GM12878 (cell line): ENCODE results near the gene FDX2. TPM values are rescaled to one million over a fixed set of nuclear protein-coding genes. Genes with fewer than 3 reads are reported as not detected.

Source experiments
- ATAC-seq: fragments of 200-7000 bp; cut with Tn5 transposase; 3 replicates; pipeline ENCODE4 v1.9.1; 2020; ENCODE audit warnings: mild to moderate bottlenecking, moderate library complexity
- BruUV-seq: library from RNA; stranded (reverse); fragments of 400-500 nt; replicated peaks from 2 replicates; lab custom pipeline; 2021; lab: Mats Ljungman, UMichigan
- CTCF ChIA-PET: fragments of 300-600 bp; sonication (Branson Sonifier 250); formaldehyde crosslinking; extraction: SDS; loops from one replicate; lab custom pipeline; 2021; ENCODE audit warnings: inconsistent platforms; lab: Yijun Ruan, JAX
- POLR2A ChIA-PET: fragments of 350-600 bp; formaldehyde crosslinking; extraction: SDS; loops from one replicate; lab custom pipeline; 2021; ENCODE audit warnings: inconsistent platforms; lab: Charles Lee
- RAD21 ChIA-PET: fragments of 300-600 bp; sonication (Branson Sonifier 250); formaldehyde crosslinking; loops from one replicate; lab custom pipeline; 2023; ENCODE audit warnings: antibody characterized with exemption; ENCODE audit not compliant: unreplicated experiment; lab: Charles Lee
- SMC1A ChIA-PET: fragments of 300-600 bp; sonication (Branson Sonifier 250); formaldehyde crosslinking; loops from one replicate; lab custom pipeline; 2023; ENCODE audit not compliant: unreplicated experiment, uncharacterized antibody; lab: Charles Lee
- DNase-seq: peaks from one replicate; pipeline ENCODE4 v3.0.0-alpha.2; 2011; ENCODE audit warnings: low read depth, low spot score
- FAIRE-seq: peaks from 3 replicates; lab custom pipeline; 2011; peaks lifted over from hg19 to GRCh38; lab: Jason Lieb, UNC
- H2AFZ ChIP-seq: 2 replicates; pipeline ENCODE4 v1.6.0; 2011; ENCODE audit warnings: low read depth, low read length, control low read depth; ENCODE audit not compliant: control insufficient read depth
- H3K27ac ChIP-seq: 2 replicates; pipeline ENCODE4 v1.5.1; 2011; ENCODE audit warnings: control low read depth; ENCODE audit not compliant: control insufficient read depth, insufficient read depth
- H3K27me3 ChIP-seq, 2 experiments: replicated peaks in 1 of 2; 2 replicates each; pipeline versions ENCODE4 v1.6.0 to v1.6.1; 2011; ENCODE audit warnings: low read length in 1 of 2; ENCODE audit not compliant: control insufficient read depth in 2 of 2, insufficient read depth in 2 of 2
- H3K36me3 ChIP-seq, 2 experiments: 2 replicates each; pipeline ENCODE4 v1.5.1; 2011; ENCODE audit warnings: low read length in 1 of 2; ENCODE audit not compliant: control insufficient read depth in 2 of 2, insufficient read depth in 2 of 2
- H3K4me1 ChIP-seq: 2 replicates; pipeline ENCODE4 v1.6.1; 2011; ENCODE audit warnings: mild to moderate bottlenecking, low read length, moderate library complexity, mixed read lengths; ENCODE audit not compliant: control insufficient read depth, insufficient read depth
- H3K4me2 ChIP-seq: 2 replicates; pipeline ENCODE4 v1.6.0; 2011; ENCODE audit warnings: control low read depth; ENCODE audit not compliant: control insufficient read depth, insufficient read depth
- H3K4me3 ChIP-seq: fragments of 200-600 bp; sonication (generic); 2 replicates; pipeline ENCODE4 v1.5.1; 2016
- H3K79me2 ChIP-seq: 2 replicates; pipeline ENCODE4 v1.6.0; 2011; ENCODE audit warnings: low read length; ENCODE audit not compliant: control insufficient read depth, insufficient read depth
- H3K9ac ChIP-seq: 2 replicates; pipeline ENCODE4 v1.8.0; 2011; ENCODE audit warnings: low read length, control low read depth, mixed read lengths; ENCODE audit not compliant: control insufficient read depth, insufficient read depth
- H3K9me3 ChIP-seq: replicated peaks from 3 replicates; pipeline ENCODE4 v1.5.1; 2011; ENCODE audit warnings: mild to moderate bottlenecking, low read length; ENCODE audit not compliant: control insufficient read depth, insufficient read depth
- H4K20me1 ChIP-seq: 2 replicates; pipeline ENCODE4 v1.6.0; 2011; ENCODE audit not compliant: control insufficient read depth, insufficient read depth
- CHD4 ChIP-seq: fragments of 200-600 bp; sonication (generic); IDR thresholded peaks from 2 replicates; pipeline ENCODE4 v1.6.1; 2016; ENCODE audit warnings: mild to moderate bottlenecking
- EGR1 ChIP-seq, 2 experiments: IDR thresholded peaks; 1 replicate in 1 of 2; 2 replicates in 1 of 2; pipeline ENCODE4 v1.6.1; 2011 to 2012; ENCODE audit warnings: low read depth in 2 of 2, low read length in 2 of 2, borderline replicate concordance in 1 of 2, mild to moderate bottlenecking in 1 of 2, moderate library complexity in 1 of 2
- IRF5 ChIP-seq: fragments of 450-650 bp; IDR thresholded peaks from 2 replicates; pipeline ENCODE4 v1.6.1; 2017; ENCODE audit warnings: borderline replicate concordance
- KAT2A ChIP-seq: conservative IDR thresholded peaks from 2 replicates; pipeline ENCODE4 v1.6.1; 2011; ENCODE audit warnings: low read depth, low read length; ENCODE audit not compliant: control insufficient read depth
- LARP7 ChIP-seq: fragments of 450-650 bp; IDR thresholded peaks from 2 replicates; pipeline ENCODE4 v1.6.1; 2017; ENCODE audit warnings: mild to moderate bottlenecking
- NFYA ChIP-seq: IDR thresholded peaks from 2 replicates; pipeline ENCODE4 v1.6.1; 2011; ENCODE audit warnings: low read depth, mild to moderate bottlenecking, low read length, improper control_type of control experiment, borderline replicate concordance
- PAX5 ChIP-seq: IDR thresholded peaks from 2 replicates; pipeline ENCODE4 v1.6.1; 2011; ENCODE audit warnings: low read depth, low read length, borderline replicate concordance
- RB1 ChIP-seq: fragments of 450-650 bp; formaldehyde crosslinking; IDR thresholded peaks from 2 replicates; pipeline ENCODE4 v1.6.1; 2017; ENCODE audit warnings: mild to moderate bottlenecking, borderline replicate concordance
- RELA ChIP-seq: fragments of 450-650 bp; IDR thresholded peaks from 2 replicates; pipeline ENCODE4 v1.8.0; 2014; ENCODE audit warnings: borderline replicate concordance; ENCODE audit not compliant: partially characterized antibody
- RUNX3 ChIP-seq: IDR thresholded peaks from 2 replicates; pipeline ENCODE4 v1.6.1; 2012; ENCODE audit warnings: low read length, inconsistent platforms
- SKIL ChIP-seq: fragments of 450-650 bp; IDR thresholded peaks from 2 replicates; pipeline ENCODE4 v1.6.1; 2017; ENCODE audit warnings: mild to moderate bottlenecking, low read depth, inconsistent platforms; ENCODE audit not compliant: poor library complexity, severe bottlenecking
- TCF3 ChIP-seq: IDR thresholded peaks from 2 replicates; pipeline ENCODE4 v1.6.1; 2012; ENCODE audit warnings: low read depth, mild to moderate bottlenecking, low read length, borderline replicate concordance; ENCODE audit not compliant: insufficient read depth
- ZNF217 ChIP-seq: fragments of 450-650 bp; IDR thresholded peaks from 2 replicates; pipeline ENCODE4 v1.6.1; 2017; ENCODE audit warnings: antibody characterized with exemption, mild to moderate bottlenecking
- WGBS: methylation state at CpG from one replicate; pipeline ENCODE4 v1.1.6; 2016; ENCODE audit warnings: low lambda C conversion rate; ENCODE audit not compliant: insufficient replicate concordance, insufficient coverage; ENCODE audit errors: missing lambda C conversion rate; 5-methylcytosine and 5-hydroxymethylcytosine counted together
- in situ Hi-C: fragments of 300-500 bp; cut with MboI; formaldehyde crosslinking; loops from 9 replicates; pipeline ENCODE4 v1.14.3; 2018; ENCODE audit warnings: mixed read lengths
- intact Hi-C: fragments of 100-400 bp; cut with micrococcal nuclease; formaldehyde crosslinking; loops from one replicate; pipeline ENCODE4 v1.14.2; 2022; ENCODE audit not compliant: unreplicated experiment
- polyA plus RNA-seq, 11 experiments: library from polyadenylated mRNA; depleted of rRNA in 4 of 11; unstranded in 6 of 11; stranded (reverse) in 5 of 11; fragments of >200 nt; fragmentation: Nextera tagmentation in 4 of 11; fragmentation: Illumina TruSeq in 1 of 11; extraction: Ambion mirVana in 4 of 11; extraction: Trizol in 1 of 11; gene quantifications; 1 replicate in 1 of 11; 2 replicates in 10 of 11; pipeline versions ENCODE4 v1.2.1 to v1.2.3, GENCODE V29; 2011 to 2016; ENCODE audit warnings: inconsistent platforms in 2 of 11, missing spikeins in 2 of 11, low read depth in 1 of 11
- total RNA-seq, 4 experiments: library from RNA; depleted of rRNA in 3 of 4; stranded (reverse); fragments of >200 nt in 3 of 4; fragmentation: Illumina TruSeq in 1 of 4; extraction: Trizol in 1 of 4; gene quantifications; 2 replicates each; pipeline versions ENCODE4 v1.2.1 to v1.2.3, GENCODE V29; 2013 to 2021
- TF ChIP-seq, protein P1 (sequence below): IDR thresholded peaks from 2 replicates; pipeline ENCODE4 v1.6.1; 2012; ENCODE audit warnings: improper control_type of control experiment, low read depth, low read length; ENCODE audit not compliant: insufficient replicate concordance
- TF ChIP-seq, protein P2 (sequence below): fragments of 450-650 bp; IDR thresholded peaks from 2 replicates; pipeline ENCODE4 v1.6.1; 2017; ENCODE audit warnings: low read depth, mild to moderate bottlenecking, moderate library complexity

FDX2 gene
- total and polyA plus RNA-seq, 10 of the 15 experiments (the other 5 are each of a cell fraction or from before 2014, with no cell fraction given), result 1.4 to 50.4 (median 24.7) TPM

GRCh38 chr19:10364644-10365043, 48.8 kb upstream of the FDX2 start:
- in situ Hi-C loops (no loop called here), intact Hi-C loops (no loop called here)
- H3K36me3 ChIP-seq, result peaks cover 31 to 47% of the 10 kb centered on the region in 2 experiments
- no peaks in the 10 kb centered on the region; the same call in 2 of the 3 replicates for H3K9me3 ChIP-seq
- BruUV-seq, result no TSS peak
- H3K27me3 ChIP-seq, result no peaks in the 10 kb centered on the region
- no peak overlapping the region for H3K4me3 ChIP-seq
- no peak overlapping the region for H3K9ac ChIP-seq
- no peak overlapping the region for H3K27ac ChIP-seq
- H3K79me2 ChIP-seq, result no peaks in the 10 kb centered on the region; the same call in 1 of the 2 replicates
- FAIRE-seq (no peak), ATAC-seq (no peak), DNase-seq (no peak)
- H3K4me1 ChIP-seq, result no peaks in the 10 kb centered on the region
- H2AFZ ChIP-seq, result no peak overlapping the region
- CTCF ChIA-PET, result no interaction called here
- no peaks in the 10 kb centered on the region; the same call in 1 of the 2 replicates for H4K20me1 ChIP-seq
- SMC1A ChIA-PET, result no interaction called here
- RAD21 ChIA-PET, result no interaction called here
- no peak overlapping the region for H3K4me2 ChIP-seq
- POLR2A ChIA-PET, result no interaction called here
- WGBS, result 98% methylated on average over 19 of the region's 19 CpGs
- TF ChIP-seq, protein P1, sequence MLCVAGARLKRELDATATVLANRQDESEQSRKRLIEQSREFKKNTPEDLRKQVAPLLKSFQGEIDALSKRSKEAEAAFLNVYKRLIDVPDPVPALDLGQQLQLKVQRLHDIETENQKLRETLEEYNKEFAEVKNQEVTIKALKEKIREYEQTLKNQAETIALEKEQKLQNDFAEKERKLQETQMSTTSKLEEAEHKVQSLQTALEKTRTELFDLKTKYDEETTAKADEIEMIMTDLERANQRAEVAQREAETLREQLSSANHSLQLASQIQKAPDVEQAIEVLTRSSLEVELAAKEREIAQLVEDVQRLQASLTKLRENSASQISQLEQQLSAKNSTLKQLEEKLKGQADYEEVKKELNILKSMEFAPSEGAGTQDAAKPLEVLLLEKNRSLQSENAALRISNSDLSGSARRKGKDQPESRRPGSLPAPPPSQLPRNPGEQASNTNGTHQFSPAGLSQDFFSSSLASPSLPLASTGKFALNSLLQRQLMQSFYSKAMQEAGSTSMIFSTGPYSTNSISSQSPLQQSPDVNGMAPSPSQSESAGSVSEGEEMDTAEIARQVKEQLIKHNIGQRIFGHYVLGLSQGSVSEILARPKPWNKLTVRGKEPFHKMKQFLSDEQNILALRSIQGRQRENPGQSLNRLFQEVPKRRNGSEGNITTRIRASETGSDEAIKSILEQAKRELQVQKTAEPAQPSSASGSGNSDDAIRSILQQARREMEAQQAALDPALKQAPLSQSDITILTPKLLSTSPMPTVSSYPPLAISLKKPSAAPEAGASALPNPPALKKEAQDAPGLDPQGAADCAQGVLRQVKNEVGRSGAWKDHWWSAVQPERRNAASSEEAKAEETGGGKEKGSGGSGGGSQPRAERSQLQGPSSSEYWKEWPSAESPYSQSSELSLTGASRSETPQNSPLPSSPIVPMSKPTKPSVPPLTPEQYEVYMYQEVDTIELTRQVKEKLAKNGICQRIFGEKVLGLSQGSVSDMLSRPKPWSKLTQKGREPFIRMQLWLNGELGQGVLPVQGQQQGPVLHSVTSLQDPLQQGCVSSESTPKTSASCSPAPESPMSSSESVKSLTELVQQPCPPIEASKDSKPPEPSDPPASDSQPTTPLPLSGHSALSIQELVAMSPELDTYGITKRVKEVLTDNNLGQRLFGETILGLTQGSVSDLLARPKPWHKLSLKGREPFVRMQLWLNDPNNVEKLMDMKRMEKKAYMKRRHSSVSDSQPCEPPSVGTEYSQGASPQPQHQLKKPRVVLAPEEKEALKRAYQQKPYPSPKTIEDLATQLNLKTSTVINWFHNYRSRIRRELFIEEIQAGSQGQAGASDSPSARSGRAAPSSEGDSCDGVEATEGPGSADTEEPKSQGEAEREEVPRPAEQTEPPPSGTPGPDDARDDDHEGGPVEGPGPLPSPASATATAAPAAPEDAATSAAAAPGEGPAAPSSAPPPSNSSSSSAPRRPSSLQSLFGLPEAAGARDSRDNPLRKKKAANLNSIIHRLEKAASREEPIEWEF, result no peak
- TF ChIP-seq NFYA, result no peak
- TF ChIP-seq, protein P2, sequence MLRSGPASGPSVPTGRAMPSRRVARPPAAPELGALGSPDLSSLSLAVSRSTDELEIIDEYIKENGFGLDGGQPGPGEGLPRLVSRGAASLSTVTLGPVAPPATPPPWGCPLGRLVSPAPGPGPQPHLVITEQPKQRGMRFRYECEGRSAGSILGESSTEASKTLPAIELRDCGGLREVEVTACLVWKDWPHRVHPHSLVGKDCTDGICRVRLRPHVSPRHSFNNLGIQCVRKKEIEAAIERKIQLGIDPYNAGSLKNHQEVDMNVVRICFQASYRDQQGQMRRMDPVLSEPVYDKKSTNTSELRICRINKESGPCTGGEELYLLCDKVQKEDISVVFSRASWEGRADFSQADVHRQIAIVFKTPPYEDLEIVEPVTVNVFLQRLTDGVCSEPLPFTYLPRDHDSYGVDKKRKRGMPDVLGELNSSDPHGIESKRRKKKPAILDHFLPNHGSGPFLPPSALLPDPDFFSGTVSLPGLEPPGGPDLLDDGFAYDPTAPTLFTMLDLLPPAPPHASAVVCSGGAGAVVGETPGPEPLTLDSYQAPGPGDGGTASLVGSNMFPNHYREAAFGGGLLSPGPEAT, result no peak
- TF ChIP-seq ZNF217, result no peak
- TF ChIP-seq RELA, result no peak
- no peak for TF ChIP-seq SKIL
- no peak for TF ChIP-seq PAX5
- no peak for TF ChIP-seq LARP7
- no peak for TF ChIP-seq EGR1 (IDR thresholded peaks at IDR 0.05; ENCODE audit: borderline replicate concordance in 1 of 2, low read depth in 2 of 2, low read length in 2 of 2)
- no peak for TF ChIP-seq KAT2A
- no peak for TF ChIP-seq RB1
- TF ChIP-seq RUNX3, result no peak
- TF ChIP-seq IRF5, result no peak
- no peak for TF ChIP-seq TCF3
- TF ChIP-seq CHD4, result no peak
